Suprapubic skin (tissue), 3 donors: ENCODE measurements around the gene EFCAB5.

ENCODE experiments used
- CTCF ChIP-seq, 2 donors: fragments of 200-600 bp in 1 of 2; fragments of 450-650 bp in 1 of 2; sonication (generic) in 1 of 2; IDR thresholded peaks; one replicate each; pipeline ENCODE4 v1.5.1; 2016 to 2019; ENCODE audit warnings: antibody characterized with exemption in 2 of 2, mild to moderate bottlenecking in 1 of 2, moderate library complexity in 1 of 2
- EP300 ChIP-seq: sonication (generic); formaldehyde crosslinking; IDR thresholded peaks from one replicate; pipeline ENCODE4 v1.6.1; 2017; ENCODE audit warnings: antibody characterized with exemption

GRCh38 chr17:30092886-30093285, 151.5 kb downstream of the EFCAB5 start:
- TF ChIP-seq EP300 (no peak), CTCF (IDR thresholded peaks at IDR 0.05) (no peak)
